EL (cell line): ENCODE results near the gene UBIAD1.

Experiments used
- DNase-seq: peaks from one replicate; pipeline ENCODE4 v3.0.0-alpha.2; 2016

The UBIAD1 gene

DNA sequence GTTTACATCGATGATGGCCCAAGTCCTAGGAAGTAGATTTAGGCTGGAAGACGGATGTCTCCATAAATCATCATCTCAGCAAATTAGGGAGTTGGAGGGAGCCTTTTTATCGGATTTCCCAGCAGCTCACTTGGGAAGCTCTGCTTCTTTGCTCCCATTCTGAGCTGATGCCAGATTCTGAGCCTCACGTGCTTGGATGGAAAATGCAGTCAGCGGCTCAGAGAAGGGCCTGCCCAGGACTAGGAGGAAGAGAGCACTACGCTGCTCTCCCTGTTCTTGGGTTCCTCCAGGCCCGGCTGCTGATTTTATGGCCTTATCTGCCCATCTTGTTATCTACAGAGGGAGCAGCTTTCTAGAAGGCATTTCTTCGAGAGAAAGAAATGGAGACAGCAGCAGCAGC is 42.0 kb downstream of the UBIAD1 start:
- no peak for DNase-seq

GRCh38 chr1:11316701-11317100 is 43.7 kb downstream of the UBIAD1 start:
- DNase-seq = no peak

DNA sequence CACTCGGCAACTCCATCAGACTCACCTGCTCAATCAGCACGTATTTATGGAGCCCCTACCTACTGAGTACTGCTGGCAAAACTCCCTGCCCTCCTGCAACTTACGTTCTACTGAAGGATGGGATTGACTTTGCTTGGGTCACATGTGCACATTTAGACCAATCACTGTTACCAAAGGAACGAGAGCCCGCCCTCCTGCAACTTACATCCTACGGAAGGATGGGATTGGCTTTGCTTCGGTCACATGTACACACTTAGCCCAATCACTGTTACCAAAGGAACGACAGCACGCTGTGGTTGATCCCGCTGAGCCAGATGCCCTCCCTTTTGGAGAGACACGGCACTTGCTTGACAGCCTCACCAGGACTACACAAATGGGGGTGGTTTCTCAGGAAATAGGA is 46.0 kb downstream of the UBIAD1 start:
- DNase-seq = no peak

DNA sequence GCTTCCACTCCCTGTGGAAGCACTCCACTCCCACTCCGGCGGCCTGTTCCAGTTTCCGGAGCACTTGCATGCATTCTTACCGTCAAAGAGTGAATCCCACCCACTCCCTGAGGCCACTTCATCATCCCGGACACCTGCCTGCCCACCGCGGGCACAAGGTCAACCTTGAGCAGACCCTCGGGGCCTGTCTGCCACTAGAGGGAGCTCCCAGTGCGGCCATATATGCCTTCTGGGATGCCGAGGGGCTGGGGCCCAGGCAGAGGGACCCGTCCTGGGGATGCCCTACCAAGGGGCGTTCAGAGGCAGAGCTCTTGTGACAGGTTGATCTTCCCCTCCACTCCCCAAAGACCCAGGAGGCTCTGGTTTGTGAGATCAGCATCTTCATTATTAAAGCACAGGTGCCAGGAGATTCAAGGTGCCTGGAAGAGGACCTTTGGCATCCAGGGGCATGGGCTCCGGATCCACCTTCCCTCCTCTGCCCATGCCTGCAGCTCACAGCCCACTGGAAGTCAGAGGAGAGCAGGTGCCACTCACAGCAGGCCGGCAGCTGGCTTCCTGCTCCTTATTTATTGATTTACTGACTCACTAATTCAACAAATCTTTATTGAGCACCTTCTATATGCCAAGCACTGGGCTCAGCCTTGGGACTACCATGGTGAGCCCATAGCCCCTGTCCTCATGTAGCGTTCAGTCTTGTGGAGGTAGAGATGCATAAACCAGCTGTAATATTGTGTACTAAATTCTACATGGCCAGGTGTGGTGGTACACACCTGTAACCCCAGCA is 47.3 kb downstream of the UBIAD1 start:
- DNase-seq = no peak

GRCh38 chr1:11321656-11322491 is 48.9 kb downstream of the UBIAD1 start:
- DNase-seq = no peak

- DNase-seq = no peak
These were observed 51.7 kb downstream of the UBIAD1 start for GRCh38 chr1:11324567-11325165.

GRCh38 chr1:11326070-11326469 is 53.1 kb downstream of the UBIAD1 start:
- DNase-seq = no peak

DNA sequence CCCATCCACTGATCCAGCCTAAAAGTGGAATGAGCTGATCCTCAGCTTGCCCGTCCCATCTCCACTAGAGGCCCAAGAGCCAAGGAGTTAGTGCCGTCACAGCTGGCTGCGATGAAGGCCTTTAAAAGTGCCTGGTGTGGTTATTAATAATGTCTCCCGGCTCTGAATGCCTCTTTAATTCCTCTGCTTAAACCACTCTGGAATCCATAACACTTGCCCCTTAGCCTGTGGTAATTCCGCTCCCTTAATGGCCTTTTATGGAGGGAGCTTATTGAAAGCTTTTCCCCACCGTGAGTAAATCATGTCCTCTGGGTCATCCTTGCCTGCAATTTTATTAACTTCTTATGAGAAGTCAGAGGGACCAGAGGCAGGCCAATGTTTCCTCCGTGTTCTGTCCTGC is 55.4 kb downstream of the UBIAD1 start:
- DNase-seq = no peak

DNA sequence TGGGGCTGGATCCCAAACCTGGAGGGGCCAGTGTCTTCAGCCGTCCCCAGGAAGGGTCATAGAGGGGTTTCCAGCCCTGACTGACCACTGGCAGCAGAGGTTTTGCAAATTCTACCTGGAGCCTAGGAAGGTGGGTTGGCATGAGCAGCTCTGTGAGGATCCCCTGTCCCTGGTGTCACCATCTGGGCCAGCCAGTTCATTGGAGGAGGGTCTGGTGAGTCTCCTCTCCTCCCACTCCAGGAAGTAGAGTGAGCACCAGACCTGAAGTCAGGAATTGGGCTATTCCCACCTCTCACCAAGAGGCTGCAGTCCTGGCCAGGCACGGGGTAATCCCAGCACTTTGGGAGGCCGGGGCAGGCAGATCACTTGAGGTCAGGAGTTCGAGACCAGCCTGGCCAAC is 57.4 kb downstream of the UBIAD1 start:
- no peak for DNase-seq

DNA sequence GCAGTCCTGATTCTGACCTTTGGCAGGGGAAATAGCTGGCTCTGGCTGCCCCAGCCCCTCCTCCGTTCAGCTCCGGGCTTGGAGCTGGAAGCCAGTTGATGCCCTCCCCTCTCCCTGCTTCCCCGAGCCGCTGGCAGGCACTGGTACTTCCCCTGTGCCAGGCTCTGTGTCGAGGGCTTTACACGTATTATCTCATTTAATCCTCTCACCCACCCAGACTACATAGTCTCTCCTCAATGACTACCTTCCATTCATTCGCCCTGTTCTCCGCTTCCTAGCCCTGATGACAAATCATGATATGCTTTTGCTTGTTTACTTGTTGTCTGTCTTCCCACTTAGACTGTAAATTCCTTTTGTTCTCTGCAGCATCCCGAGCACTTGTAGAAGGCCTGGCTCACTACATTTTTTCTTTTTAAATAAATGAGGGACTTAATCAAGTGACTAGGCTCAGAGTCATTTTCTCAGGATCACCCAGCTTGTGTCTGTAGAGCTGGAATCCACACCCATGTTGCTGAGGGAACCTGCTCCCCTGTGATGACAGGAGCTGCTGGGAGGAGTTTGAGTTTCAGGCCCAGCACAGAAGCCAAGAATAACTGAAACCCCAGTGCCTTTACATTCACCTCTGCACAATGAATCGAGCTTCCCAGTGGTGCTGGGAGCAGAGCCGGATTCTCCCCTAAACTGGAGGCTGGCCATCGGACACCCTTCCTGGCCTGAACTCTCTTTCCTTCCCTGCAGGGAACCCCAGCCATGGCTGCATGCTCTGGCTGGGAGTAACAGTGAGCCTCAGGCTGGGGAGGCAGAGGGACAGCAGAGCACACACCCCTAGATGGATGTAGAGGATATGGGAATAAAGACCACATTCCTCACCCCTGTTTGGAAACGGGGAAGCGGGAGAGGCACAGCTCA is 58.3 kb downstream of the UBIAD1 start:
- no peak for DNase-seq

DNA sequence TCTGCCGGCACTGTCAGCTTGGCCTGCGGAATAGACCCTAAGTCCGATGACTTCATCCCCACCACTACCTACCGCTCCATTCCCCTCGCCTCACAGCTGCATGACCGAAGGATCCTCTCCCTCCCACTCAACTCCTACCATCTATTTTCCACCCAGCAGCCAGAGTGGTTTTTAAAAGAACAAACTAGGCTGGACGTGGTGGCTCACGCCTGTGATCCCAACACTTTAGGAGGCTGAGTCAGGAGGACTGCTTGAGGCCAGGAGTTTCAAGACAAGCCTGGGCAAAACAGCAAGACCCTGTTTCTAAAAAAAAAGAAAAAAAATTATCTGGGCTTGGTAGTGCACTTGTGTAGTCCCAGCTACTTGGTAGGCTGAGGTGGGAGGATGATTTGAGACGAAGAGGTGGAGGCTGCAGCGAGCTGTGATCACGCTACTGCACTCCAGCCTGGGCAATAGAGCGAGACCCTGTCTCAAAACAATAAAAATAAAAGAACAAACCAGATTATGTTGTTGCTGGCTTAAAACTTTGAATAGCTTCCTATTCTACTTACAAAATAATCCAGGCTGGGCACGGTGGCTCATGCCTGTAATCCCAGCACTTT is 59.0 kb downstream of the UBIAD1 start:
- no peak for DNase-seq

DNA sequence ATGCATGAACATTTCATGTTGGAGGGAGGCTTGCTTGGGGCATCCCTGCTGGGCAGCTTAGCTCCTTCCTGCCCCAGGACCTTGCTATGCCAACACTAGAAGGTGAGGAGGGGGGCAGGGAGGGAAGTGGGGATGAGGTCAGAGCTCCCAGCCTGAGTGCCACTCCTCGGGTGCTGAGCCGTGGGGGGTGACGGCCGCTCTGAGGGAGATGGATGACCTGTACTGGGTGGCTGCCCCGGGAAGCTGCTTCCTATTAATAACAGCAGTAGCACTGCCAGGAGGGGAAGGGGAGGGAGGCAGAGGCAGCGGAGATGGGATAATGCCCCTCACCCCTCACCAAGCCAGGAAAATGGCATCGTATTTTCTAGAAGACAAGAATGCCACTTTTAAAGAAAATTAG is 60.6 kb downstream of the UBIAD1 start:
- no peak for DNase-seq

GRCh38 chr1:11334261-11334804 is 61.3 kb downstream of the UBIAD1 start:
- DNase-seq = no peak

DNA sequence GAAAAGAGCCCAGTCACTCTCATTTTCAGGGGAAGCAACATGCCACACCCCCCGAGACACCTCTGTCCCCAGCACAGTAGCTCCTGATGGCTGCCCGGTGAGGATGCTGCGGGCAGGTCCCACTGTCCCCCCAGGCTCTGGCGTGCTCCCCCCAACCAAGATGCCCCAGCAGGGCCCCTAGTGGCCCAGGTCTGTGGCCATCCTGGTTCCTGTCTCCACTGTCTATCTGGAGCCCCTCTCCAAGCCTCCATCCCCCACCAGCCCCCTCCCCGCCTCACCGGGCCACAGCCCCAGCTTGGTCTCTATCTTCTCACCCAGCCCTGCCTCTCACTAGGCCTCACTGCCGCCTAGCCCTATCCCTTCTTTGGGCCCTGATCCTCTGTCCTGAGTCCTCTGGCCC is 61.8 kb downstream of the UBIAD1 start:
- no peak for DNase-seq

DNA sequence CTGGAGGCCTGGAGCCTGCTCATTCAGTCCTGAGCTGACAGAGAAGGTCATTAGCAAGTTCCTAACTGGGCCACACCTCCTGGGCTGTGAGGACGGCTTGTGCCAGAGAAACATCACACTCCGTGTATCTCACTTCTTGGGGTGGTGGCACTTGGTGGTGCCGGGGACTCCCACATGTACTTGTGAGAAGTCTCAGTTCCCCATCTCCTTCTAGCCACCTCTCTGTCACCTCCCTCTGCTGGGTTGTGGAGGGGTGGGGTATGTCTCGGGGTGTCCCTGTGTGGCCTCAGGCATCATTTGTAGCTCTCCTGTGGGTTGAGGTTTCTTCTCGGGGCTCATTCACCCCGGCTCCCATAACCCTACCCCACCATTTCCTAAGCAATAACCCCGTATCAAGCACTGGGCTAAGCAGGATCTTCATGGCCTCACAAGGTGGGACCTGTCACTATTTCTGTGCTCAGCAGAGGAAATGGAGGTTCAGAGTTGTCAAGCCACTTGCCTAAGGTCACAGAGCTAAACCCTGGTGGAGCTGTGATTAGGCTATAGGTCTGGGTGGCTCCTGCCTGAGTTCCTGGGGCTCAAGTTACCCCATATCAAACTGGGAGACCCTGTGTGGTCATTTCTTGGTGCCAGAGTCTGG is 62.5 kb downstream of the UBIAD1 start:
- no peak for DNase-seq

DNA sequence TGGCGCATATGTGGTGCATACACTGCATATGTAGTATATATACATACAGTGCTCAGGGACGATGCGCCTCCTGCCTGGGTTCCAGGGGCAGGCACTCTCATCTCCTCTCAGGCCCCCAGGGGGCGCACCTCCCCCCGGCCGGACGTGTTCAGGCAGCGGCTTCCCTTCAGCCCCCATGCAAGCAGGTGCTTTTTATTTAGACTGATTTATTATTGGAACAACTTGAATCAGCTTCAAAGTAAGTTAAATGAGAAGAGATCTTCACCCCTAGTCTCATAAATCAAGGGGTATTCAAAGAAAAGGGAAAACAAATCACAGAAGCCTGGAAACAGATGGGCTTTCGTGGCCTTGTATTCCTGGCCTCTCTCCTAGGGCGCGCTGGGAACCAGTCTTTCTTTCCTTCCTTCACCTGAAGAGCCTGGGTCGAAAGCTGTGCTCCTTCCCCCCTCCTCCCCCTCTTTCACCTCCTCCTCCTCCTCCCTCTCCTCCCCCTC is 64.6 kb downstream of the UBIAD1 start:
- DNase-seq = peak; percentile 41
